Measurements from ENCODE around the gene RBMS2. TPM values are rescaled to one million over a fixed set of nuclear protein-coding genes. Genes with fewer than 3 reads are reported as not detected.

Gene RBMS2
- total RNA-seq, 1 experiment from 2014 or later, result 40.8 TPM

- TF ChIP-seq REST (IDR thresholded peaks at IDR 0.05; ENCODE audit: low read depth) (no peak), ATF3 (IDR thresholded peaks at IDR 0.05) (no peak), POLR2A (IDR thresholded peaks at IDR 0.05; ENCODE audit: borderline replicate concordance, extremely low read depth, insufficient read depth, insufficient read length) (no peak)
Observed at GRCh38 chr12:56599797-56600196, 78.2 kb downstream of the RBMS2 start (continued).

- RAD21 ChIA-PET (ENCODE audit: low non-redundant PET in 1 of 2, low total read pairs in 2 of 2, uncharacterized antibody in 2 of 2, unreplicated experiment in 2 of 2), result no interaction called here
- no peak for TF ChIP-seq EZH2phosphoT487 (IDR thresholded peaks at IDR 0.05; ENCODE audit: borderline replicate concordance)
- H3K9ac ChIP-seq (ENCODE audit: low read length), result no peak overlapping the region
- H3K9me2 ChIP-seq (ENCODE audit: insufficient read depth), result no peaks in the 10 kb centered on the region
- H3K27me3 ChIP-seq (ENCODE audit: insufficient read depth, low read length), result no peaks in the 10 kb centered on the region
- BruUV-seq (replicated peaks), result no TSS peak
- H3K27ac ChIP-seq (ENCODE audit: low read depth, low read length), result no peak overlapping the region
- intact Hi-C loops (cut with micrococcal nuclease), result no loop called here
- peaks cover 63 to 64% of the 10 kb centered on the region in 2 experiments for H3K36me3 ChIP-seq (ENCODE audit: control insufficient read depth in 1 of 2, insufficient read depth in 2 of 2, low read length in 2 of 2)
- H3K4me2 ChIP-seq (ENCODE audit: low read length), result no peak overlapping the region
- DNase-seq (ENCODE audit: low read depth, low spot score) (no peak), ATAC-seq (no peak)
- H3K9me3 ChIP-seq (ENCODE audit: control insufficient read depth in 1 of 2, insufficient read depth in 1 of 2, low read depth in 1 of 2, low read length in 2 of 2), result no peaks in the 10 kb centered on the region
- H4K20me1 ChIP-seq (ENCODE audit: insufficient read depth), result no peaks in the 10 kb centered on the region
- H2AFZ ChIP-seq (ENCODE audit: low read depth, low read length, poor library complexity, severe bottlenecking), result no peak overlapping the region
- CTCF ChIA-PET, result no interaction called here
- H3K79me2 ChIP-seq (ENCODE audit: insufficient read depth, low read length), result no peaks in the 10 kb centered on the region
- POLR2A ChIA-PET, result no interaction called here
- no peaks in the 10 kb centered on the region for H3K4me1 ChIP-seq (ENCODE audit: control insufficient read depth in 1 of 2, insufficient read depth in 2 of 2, low read length in 2 of 2)
- H3K4me3 ChIP-seq (replicated peaks in 1 of 2; ENCODE audit: low read depth in 1 of 2, low read length in 2 of 2), result no peak overlapping the region
Observed at GRCh38 chr12:56600753-56601152, 79.1 kb downstream of the RBMS2 start.
